Common myeloid progenitor, CD34-positive (primary cell): Measurements from ENCODE around the gene MAP4K4.

Experiments
- CTCF ChIA-PET: fragments of 350-600 bp; sonication (Branson Sonifier 250); formaldehyde crosslinking; loops from one replicate; lab custom pipeline; 2021; ENCODE audit warnings: antibody characterized with exemption; lab: Charles Lee
- POLR2A ChIA-PET: fragments of 350-600 bp; sonication (Branson Sonifier 250); formaldehyde crosslinking; loops from one replicate; lab custom pipeline; 2021; ENCODE audit warnings: antibody characterized with exemption; lab: Charles Lee
- DNase-seq, 3 donors: peaks; one replicate each; pipeline versions ENCODE4 v3.0.0 to v3.0.0-alpha.2; 2013
- H3K27ac ChIP-seq, 2 experiments: 1 replicate in 1 of 2; 2 replicates in 1 of 2; pipeline ENCODE4 v1.7.0; 2013; ENCODE audit warnings: inconsistent platforms in 2 of 2, low read length in 2 of 2, mild to moderate bottlenecking in 2 of 2, low read depth in 1 of 2, moderate library complexity in 1 of 2; ENCODE audit not compliant: severe bottlenecking in 2 of 2, insufficient read depth in 1 of 2, poor library complexity in 1 of 2
- H3K27me3 ChIP-seq, 5 experiments: replicated peaks in 2 of 5; 1 replicate in 3 of 5; 2 replicates in 2 of 5; pipeline versions ENCODE4 v1.6.1 to v1.7.0; 2013; ENCODE audit warnings: low read length in 4 of 5, mild to moderate bottlenecking in 2 of 5, moderate library complexity in 2 of 5, inconsistent platforms in 1 of 5; ENCODE audit not compliant: insufficient read depth in 5 of 5, control insufficient read depth in 4 of 5
- H3K36me3 ChIP-seq, 4 experiments: 1 replicate in 2 of 4; 2 replicates in 2 of 4; pipeline versions ENCODE4 v1.6.1 to v1.7.0; 2013; ENCODE audit warnings: low read length in 3 of 4, control low read depth in 1 of 4, mild to moderate bottlenecking in 1 of 4; ENCODE audit not compliant: control insufficient read depth in 4 of 4, insufficient read depth in 4 of 4
- H3K4me1 ChIP-seq, 4 experiments: 1 replicate in 3 of 4; 2 replicates in 1 of 4; pipeline versions ENCODE4 v1.6.1 to v1.7.1; 2013; ENCODE audit warnings: low read length in 3 of 4, mild to moderate bottlenecking in 3 of 4, control low read depth in 1 of 4, inconsistent platforms in 1 of 4, moderate library complexity in 1 of 4; ENCODE audit not compliant: control insufficient read depth in 4 of 4, insufficient read depth in 4 of 4; ENCODE audit errors: control extremely low read depth in 1 of 4
- H3K4me3 ChIP-seq, 7 experiments: 1 replicate in 4 of 7; 2 replicates in 3 of 7; pipeline versions ENCODE4 v1.5.1 to v1.7.0; 2013; ENCODE audit warnings: mild to moderate bottlenecking in 7 of 7, low read length in 6 of 7, moderate library complexity in 6 of 7, inconsistent platforms in 2 of 7, low read depth in 2 of 7, control low read depth in 1 of 7; ENCODE audit not compliant: insufficient read depth in 4 of 7, control insufficient read depth in 1 of 7; ENCODE audit errors: extremely low read depth in 1 of 7
- H3K9me3 ChIP-seq, 5 experiments: 1 replicate in 4 of 5; 2 replicates in 1 of 5; pipeline versions ENCODE4 v1.6.1 to v1.7.1; 2013; ENCODE audit warnings: low read length in 4 of 5, mild to moderate bottlenecking in 2 of 5, inconsistent platforms in 1 of 5, low read depth in 1 of 5, moderate library complexity in 1 of 5; ENCODE audit not compliant: control insufficient read depth in 4 of 5, insufficient read depth in 2 of 5; ENCODE audit errors: control extremely low read depth in 1 of 5
- WGBS: methylation state at CpG from one replicate; pipeline ENCODE4 v1.1.5; 2013; ENCODE audit not compliant: insufficient coverage; 5-methylcytosine and 5-hydroxymethylcytosine counted together

The MAP4K4 gene

GRCh38 chr2:101753720-101754490, 56.4 kb downstream of the MAP4K4 start:
- ChIA-PET POLR2A (no interaction called here), CTCF (interaction anchor here (1.0 to 2.1 kb wide), 4 partner anchors 8 to 68 kb away, joined by 3 to 5 read pairs (median 4); no protein-coding TSS in a partner anchor)
- H3K36me3 ChIP-seq = no peaks in the 10 kb centered on the region
- H3K27me3 ChIP-seq = no peaks in the 10 kb centered on the region
- H3K27ac ChIP-seq = no peak overlapping the region
- peaks cover 2 to 40% (median 7%) of the 10 kb centered on the region in 4 experiments for H3K4me1 ChIP-seq
- DNase-seq = no peak
- WGBS = 82% methylated on average over 2 of the region's 5 CpGs
- no peaks in the 10 kb centered on the region for H3K9me3 ChIP-seq
- no peak overlapping the region for H3K4me3 ChIP-seq

GRCh38 chr2:101754618-101755017, 57.1 kb downstream of the MAP4K4 start:
- WGBS = 95% methylated on average over 2 of the region's 2 CpGs
- DNase-seq = peak in 1 of 3 donors; percentile 30
- CTCF ChIA-PET = interaction anchor here (1.0 to 1.4 kb wide), 3 partner anchors 13 to 38 kb away, joined by 3 to 4 read pairs (median 3); no protein-coding TSS in a partner anchor
- H3K9me3 ChIP-seq = no peaks in the 10 kb centered on the region
- H3K36me3 ChIP-seq = no peaks in the 10 kb centered on the region
- no peaks in the 10 kb centered on the region for H3K27me3 ChIP-seq
- POLR2A ChIA-PET = no interaction called here
- no peak overlapping the region for H3K4me3 ChIP-seq
- H3K4me1 ChIP-seq = peaks cover 2 to 40% (median 8%) of the 10 kb centered on the region in 4 experiments
- no peak overlapping the region for H3K27ac ChIP-seq

- H3K27ac ChIP-seq = no peak overlapping the region
- no peak overlapping the region for H3K4me3 ChIP-seq
- H3K9me3 ChIP-seq = no peaks in the 10 kb centered on the region
- no peak for DNase-seq
- ChIA-PET POLR2A (interaction anchor here (0.6 kb wide), 1 partner anchor 219 kb away, joined by 4 read pairs; no protein-coding TSS in a partner anchor), CTCF (interaction anchor here (1.3 kb wide), 1 partner anchor 10 kb away, joined by 5 read pairs; no protein-coding TSS in a partner anchor)
- no peaks in the 10 kb centered on the region for H3K27me3 ChIP-seq
- peaks cover 2 to 36% (median 8%) of the 10 kb centered on the region in 4 experiments for H3K4me1 ChIP-seq
- no peaks in the 10 kb centered on the region for H3K36me3 ChIP-seq
- 100% methylated on average over 2 of the region's 3 CpGs for WGBS
These were observed 58.8 kb downstream of the MAP4K4 start for GRCh38 chr2:101756266-101756665.

- 14% methylated on average over 2 of the region's 3 CpGs for WGBS
- POLR2A ChIA-PET = no interaction called here
- peaks cover 0 to 36% (median 7%) of the 10 kb centered on the region in 4 experiments for H3K4me1 ChIP-seq
These were observed 60.5 kb downstream of the MAP4K4 start for GRCh38 chr2:101758001-101758400.

GRCh38 chr2:101759162-101759561, 61.7 kb downstream of the MAP4K4 start:
- WGBS = 80% methylated on average over 1 of the region's 2 CpGs
- no peak overlapping the region for H3K4me3 ChIP-seq
- H3K36me3 ChIP-seq = no peaks in the 10 kb centered on the region
- no peaks in the 10 kb centered on the region for H3K27me3 ChIP-seq
- H3K27ac ChIP-seq = no peak overlapping the region
- no peak for DNase-seq
- POLR2A ChIA-PET = no interaction called here
- CTCF ChIA-PET = interaction anchor here (1.3 kb wide), 1 partner anchor 12 kb away, joined by 3 read pairs; no protein-coding TSS in a partner anchor
- H3K4me1 ChIP-seq = peaks cover 2 to 40% (median 8%) of the 10 kb centered on the region in 4 experiments
- no peaks in the 10 kb centered on the region for H3K9me3 ChIP-seq

More at GRCh38 chr2:101758001-101758400, 60.5 kb downstream of the MAP4K4 start:
- CTCF ChIA-PET = interaction anchor here (0.7 to 1.5 kb wide), 5 partner anchors 9 to 416 kb away, joined by 3 to 9 read pairs (median 4); no protein-coding TSS in a partner anchor
- peak; percentile 20 to 80 (median 77) for DNase-seq
- Histone ChIP-seq H3K9me3 (no peaks in the 10 kb centered on the region), H3K36me3 (no peaks in the 10 kb centered on the region), H3K27ac (peak overlapping the region in 1 of 2 experiments; percentile 30), H3K4me3 (peak overlapping the region in 4 of 7 experiments; percentile 13 to 55 (median 25)), H3K27me3 (no peaks in the 10 kb centered on the region)

GRCh38 chr2:101762451-101763171, 65.1 kb downstream of the MAP4K4 start:
- CTCF ChIA-PET = interaction anchor here (0.9 to 1.9 kb wide), 9 partner anchors 9 to 362 kb away, joined by 3 to 6 read pairs (median 3); no protein-coding TSS in a partner anchor
- Histone ChIP-seq H3K9me3 (no peaks in the 10 kb centered on the region), H3K4me1 (peaks cover 2 to 36% (median 7%) of the 10 kb centered on the region in 4 experiments), H3K36me3 (no peaks in the 10 kb centered on the region), H3K27me3 (no peaks in the 10 kb centered on the region), H3K4me3 (no peak overlapping the region), H3K27ac (no peak overlapping the region)
- DNase-seq = no peak
- WGBS = 100% methylated on average over 2 of the region's 4 CpGs
- POLR2A ChIA-PET = no interaction called here
